HCT116 (cell line): Measurements from ENCODE around the gene CRIM1. TPM values are rescaled to one million over a fixed set of nuclear protein-coding genes. Genes with fewer than 3 reads are reported as not detected.

Source experiments
- ATAC-seq: fragments of 200-7000 bp; cut with Tn5 transposase; 2 replicates; pipeline ENCODE4 v1.9.1; 2020; ENCODE audit warnings: mild to moderate bottlenecking, moderate library complexity
- BruUV-seq: library from RNA; stranded (reverse); fragments of 400-500 nt; replicated peaks from 2 replicates; lab custom pipeline; 2021; lab: Mats Ljungman, UMichigan
- CTCF ChIA-PET: fragments of 300-600 bp; sonication (Branson Sonifier 250); formaldehyde crosslinking; loops from one replicate; lab custom pipeline; 2021; ENCODE audit warnings: antibody characterized with exemption; lab: Charles Lee
- POLR2A ChIA-PET: fragments of 300-600, 350-600 bp; sonication (Branson Sonifier 250); formaldehyde crosslinking; loops from one replicate; lab custom pipeline; 2021; ENCODE audit warnings: antibody characterized with exemption; lab: Charles Lee
- RAD21 ChIA-PET, 2 experiments: fragments of 300-600 bp; sonication (Branson Sonifier 250); formaldehyde crosslinking; loops; one replicate each; lab custom pipeline; 2023; ENCODE audit warnings: low total read pairs in 2 of 2; ENCODE audit not compliant: uncharacterized antibody in 2 of 2, unreplicated experiment in 2 of 2, low non-redundant PET in 1 of 2; lab: Charles Lee
- DNase-seq: peaks from one replicate; pipeline ENCODE4 v3.0.0-alpha.2; 2010; ENCODE audit warnings: low read depth, low spot score
- H2AFZ ChIP-seq: fragments of 200-600 bp; shearing (Covaris generic), sonication (generic); 2 replicates; pipeline ENCODE4 v1.6.1; 2017; ENCODE audit warnings: low read depth, mixed run types, mixed read lengths, antibody characterized with exemption, low read length; ENCODE audit not compliant: poor library complexity, severe bottlenecking
- H3K27ac ChIP-seq: 2 replicates; pipeline ENCODE4 v1.5.1; 2012; ENCODE audit warnings: low read depth, low read length
- H3K27me3 ChIP-seq: fragments of 200-600 bp; sonication (generic); 2 replicates; pipeline ENCODE4 v1.6.1; 2016; ENCODE audit warnings: mixed run types, low read length, mixed read lengths; ENCODE audit not compliant: insufficient read depth
- H3K36me3 ChIP-seq, 2 experiments: fragments of 200-500 bp in 1 of 2; fragments of 200-600 bp in 1 of 2; sonication (Bioruptor generic) in 1 of 2; sonication (generic) in 1 of 2; 2 replicates each; pipeline versions ENCODE4 v1.5.1 to v1.6.1; 2014 to 2016; ENCODE audit warnings: low read length in 2 of 2, inconsistent platforms in 1 of 2, mixed read lengths in 1 of 2, mixed run types in 1 of 2; ENCODE audit not compliant: insufficient read depth in 2 of 2, control insufficient read depth in 1 of 2
- H3K4me1 ChIP-seq, 2 experiments: fragments of 200-600 bp in 1 of 2; sonication (generic) in 1 of 2; 2 replicates each; pipeline versions ENCODE4 v1.5.1 to v1.6.1; 2012 to 2017; ENCODE audit warnings: low read length in 2 of 2, inconsistent platforms in 1 of 2, mild to moderate bottlenecking in 1 of 2, mixed read lengths in 1 of 2, mixed run types in 1 of 2, moderate library complexity in 1 of 2; ENCODE audit not compliant: insufficient read depth in 2 of 2, control insufficient read depth in 1 of 2
- H3K4me2 ChIP-seq: fragments of 200-600 bp; sonication (generic); 2 replicates; pipeline ENCODE4 v1.6.1; 2017; ENCODE audit warnings: mixed run types, low read length, mixed read lengths
- H3K4me3 ChIP-seq, 2 experiments: fragments of 200-600 bp in 1 of 2; sonication (generic) in 1 of 2; replicated peaks in 1 of 2; 2 replicates each; pipeline ENCODE4 v1.5.1; 2011 to 2016; ENCODE audit warnings: low read length in 2 of 2, control low read depth in 1 of 2, low read depth in 1 of 2, mild to moderate bottlenecking in 1 of 2, mixed read lengths in 1 of 2, mixed run types in 1 of 2
- H3K79me2 ChIP-seq: fragments of 200-600 bp; sonication (generic); 2 replicates; pipeline ENCODE4 v1.6.1; 2017; ENCODE audit warnings: mild to moderate bottlenecking, mixed run types, low read length, moderate library complexity, mixed read lengths; ENCODE audit not compliant: insufficient read depth
- H3K9ac ChIP-seq: fragments of 200-600 bp; sonication (generic); 2 replicates; pipeline ENCODE4 v1.6.1; 2016; ENCODE audit warnings: low read length, mixed read lengths
- H3K9me2 ChIP-seq: fragments of 200-600 bp; sonication (generic), shearing (Covaris generic); 2 replicates; pipeline ENCODE4 v1.6.1; 2017; ENCODE audit warnings: mixed run types, mild to moderate bottlenecking, moderate library complexity; ENCODE audit not compliant: insufficient read depth
- H3K9me3 ChIP-seq, 2 experiments: fragments of 200-500 bp in 1 of 2; fragments of 200-600 bp in 1 of 2; sonication (Bioruptor generic) in 1 of 2; sonication (generic) in 1 of 2; 2 replicates each; pipeline ENCODE4 v1.6.1; 2014 to 2017; ENCODE audit warnings: low read length in 2 of 2, mixed read lengths in 2 of 2, inconsistent platforms in 1 of 2, low read depth in 1 of 2, mild to moderate bottlenecking in 1 of 2, mixed run types in 1 of 2, moderate library complexity in 1 of 2; ENCODE audit not compliant: control insufficient read depth in 1 of 2, insufficient read depth in 1 of 2
- H4K20me1 ChIP-seq: fragments of 200-600 bp; sonication (generic), shearing (Covaris generic); 2 replicates; pipeline ENCODE4 v1.6.1; 2017; ENCODE audit warnings: mixed run types, mild to moderate bottlenecking, moderate library complexity; ENCODE audit not compliant: insufficient read depth
- ATF3 ChIP-seq: IDR thresholded peaks from 2 replicates; pipeline ENCODE4 v1.6.1; 2012
- CBX3 ChIP-seq: IDR thresholded peaks from 2 replicates; pipeline ENCODE4 v1.6.1; 2012; ENCODE audit warnings: low read depth
- CEBPB ChIP-seq: IDR thresholded peaks from 2 replicates; pipeline ENCODE4 v1.6.1; 2012; ENCODE audit warnings: low read depth
- CTCF ChIP-seq, 3 experiments: fragments of 200-600 bp in 1 of 3; sonication (generic) in 1 of 3; IDR thresholded peaks in 2 of 3; conservative IDR thresholded peaks in 1 of 3; 2 replicates each; pipeline ENCODE4 v1.5.1; 2012 to 2017; ENCODE audit warnings: low read depth in 2 of 3, low read length in 2 of 3, antibody characterized with exemption in 1 of 3, borderline replicate concordance in 1 of 3, control low read depth in 1 of 3, mild to moderate bottlenecking in 1 of 3, mixed read lengths in 1 of 3, mixed run types in 1 of 3, moderate library complexity in 1 of 3; ENCODE audit not compliant: insufficient read depth in 1 of 3
- ELF1 ChIP-seq: IDR thresholded peaks from 2 replicates; pipeline ENCODE4 v1.6.1; 2012; ENCODE audit warnings: low read depth, borderline replicate concordance
- EZH2 ChIP-seq: fragments of 200-600 bp; sonication (generic); IDR thresholded peaks from 2 replicates; pipeline ENCODE4 v1.6.1; 2017; ENCODE audit warnings: antibody characterized with exemption, mixed run types
- FOSL1 ChIP-seq: IDR thresholded peaks from 2 replicates; pipeline ENCODE4 v1.6.1; 2012; ENCODE audit warnings: low read depth
- JUND ChIP-seq: IDR thresholded peaks from 2 replicates; pipeline ENCODE4 v1.6.1; 2012
- POLR2A ChIP-seq: IDR thresholded peaks from 2 replicates; pipeline ENCODE4 v1.7.0; 2011; ENCODE audit warnings: borderline replicate concordance; ENCODE audit not compliant: insufficient read depth, insufficient read length; ENCODE audit errors: extremely low read depth
- POLR2AphosphoS5 ChIP-seq: IDR thresholded peaks from 2 replicates; pipeline ENCODE4 v1.6.1; 2011; ENCODE audit warnings: mild to moderate bottlenecking, low read depth, low read length, moderate library complexity
- REST ChIP-seq: IDR thresholded peaks from 2 replicates; pipeline ENCODE4 v1.6.1; 2012; ENCODE audit warnings: low read depth
- SIN3A ChIP-seq: IDR thresholded peaks from 2 replicates; pipeline ENCODE4 v1.6.1; 2012; ENCODE audit warnings: low read depth
- SRF ChIP-seq: IDR thresholded peaks from 2 replicates; pipeline ENCODE4 v1.6.1; 2012; ENCODE audit warnings: low read depth
- TCF7L2 ChIP-seq: IDR thresholded peaks from 2 replicates; pipeline ENCODE4 v1.7.0; 2011; ENCODE audit warnings: borderline replicate concordance, inconsistent platforms; ENCODE audit not compliant: insufficient read depth, insufficient read length; ENCODE audit errors: extremely low read depth
- ZNF274 ChIP-seq: fragments of 200-500 bp; sonication (Bioruptor generic); IDR thresholded peaks from 2 replicates; pipeline ENCODE4 v1.6.1; 2014; ENCODE audit warnings: mild to moderate bottlenecking, low read depth, low read length, inconsistent platforms
- intact Hi-C: fragments of 100-400 bp; cut with micrococcal nuclease; formaldehyde crosslinking; loops from 2 replicates; pipeline ENCODE4 v1.10.0; 2022
- total RNA-seq: library from RNA; stranded (reverse); gene quantifications from one replicate; pipeline ENCODE4 v1.2.1, GENCODE V29; 2021; ENCODE audit not compliant: unreplicated experiment

Gene CRIM1
- total RNA-seq, 1 experiment from 2014 or later: 27.2 TPM

- CTCF ChIA-PET: interaction anchor here (0.6 kb wide), 1 partner anchor 88 kb away, joined by 3 read pairs; no protein-coding TSS in a partner anchor
- no peak for TF ChIP-seq POLR2AphosphoS5
- no peak for TF ChIP-seq REST
- TF ChIP-seq FOSL1: no peak
- TF ChIP-seq POLR2A: no peak
- TF ChIP-seq SIN3A: no peak
- no peak for TF ChIP-seq EZH2
- TF ChIP-seq CBX3: no peak
- no peak for TF ChIP-seq SRF
- TF ChIP-seq ZNF274: no peak
- no peak for TF ChIP-seq CEBPB
- no peak for TF ChIP-seq JUND
- no peak for TF ChIP-seq CTCF (IDR thresholded peaks at IDR 0.05 in 2 of 3, conservative IDR thresholded peaks at IDR 0.05 in 1 of 3; ENCODE audit: borderline replicate concordance in 1 of 3, insufficient read depth in 1 of 3, low read depth in 2 of 3, low read length in 2 of 3)
- no peak for TF ChIP-seq TCF7L2
- no peak for TF ChIP-seq ATF3
- no peak for TF ChIP-seq ELF1
- TF ChIP-seq, all 23 proteins: peak for 0
- intact Hi-C loops: no loop called here
- peaks cover 5 to 26% of the 10 kb centered on the region in 2 experiments for H3K4me1 ChIP-seq
- H2AFZ ChIP-seq: no peak overlapping the region
- BruUV-seq: no TSS peak
- no peak overlapping the region for H3K4me2 ChIP-seq
- H3K36me3 ChIP-seq: no peaks in the 10 kb centered on the region
- ChIA-PET POLR2A (no interaction called here), RAD21 (no interaction called here)
- no peak overlapping the region for H3K4me3 ChIP-seq
- H3K27me3 ChIP-seq: no peaks in the 10 kb centered on the region
- no peak for DNase-seq
- no peak overlapping the region for H3K9ac ChIP-seq
- peaks cover 29% of the 10 kb centered on the region for H3K79me2 ChIP-seq
- H3K9me3 ChIP-seq: no peaks in the 10 kb centered on the region
- no peaks in the 10 kb centered on the region for H3K9me2 ChIP-seq
- no peak for ATAC-seq
- H3K27ac ChIP-seq: no peak overlapping the region
- peaks cover 5% of the 10 kb centered on the region; the same call in 1 of the 2 replicates for H4K20me1 ChIP-seq
Observed at GRCh38 chr2:36409935-36410334, 54.4 kb downstream of the CRIM1 start.
